Choroid plexus epithelial cell (primary cell): ENCODE results near the gene AREG.
"Not testable (repeated sequence)": the region's sequence is repeated elsewhere in the genome, so short reads cannot be mapped to it uniquely, and the experiment has no call there.

ENCODE experiments used
- DNase-seq: peaks from one replicate; pipeline ENCODE4 v3.0.0-alpha.2; 2010; ENCODE audit warnings: low read depth
- H3K4me3 ChIP-seq: 2 replicates; pipeline ENCODE4 v1.5.1; 2011; ENCODE audit warnings: low read depth, mild to moderate bottlenecking, control low read depth, low read length, moderate library complexity
- CTCF ChIP-seq: conservative IDR thresholded peaks from 2 replicates; pipeline ENCODE4 v1.5.1; 2011; ENCODE audit warnings: low read depth, mild to moderate bottlenecking, control low read depth, inconsistent platforms, low read length, moderate library complexity

The AREG gene, protein sequence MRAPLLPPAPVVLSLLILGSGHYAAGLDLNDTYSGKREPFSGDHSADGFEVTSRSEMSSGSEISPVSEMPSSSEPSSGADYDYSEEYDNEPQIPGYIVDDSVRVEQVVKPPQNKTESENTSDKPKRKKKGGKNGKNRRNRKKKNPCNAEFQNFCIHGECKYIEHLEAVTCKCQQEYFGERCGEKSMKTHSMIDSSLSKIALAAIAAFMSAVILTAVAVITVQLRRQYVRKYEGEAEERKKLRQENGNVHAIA

GRCh38 chr4:74444891-74445642, at the start of gene AREG:
Gene AREG, plus strand, starts transcription at chr4:74445136. Its CDS starts 210 bp downstream, at chr4:74445346.
- peak; percentile 78 for TF ChIP-seq CTCF
- H3K4me3 ChIP-seq = peak within 1 kb of the TSS; percentile 81
- DNase-seq = peak; percentile 96

- no peak overlapping the region for H3K4me3 ChIP-seq
- no peak for TF ChIP-seq CTCF
- DNase-seq = peak; percentile 67
Measured at GRCh38 chr4:74395633-74396032, 49.3 kb upstream of the AREG start.

GRCh38 chr4:74397748-74398426, 47.0 kb upstream of the AREG start:
- no peak overlapping the region for H3K4me3 ChIP-seq
- DNase-seq = no peak
- no peak for TF ChIP-seq CTCF

DNA sequence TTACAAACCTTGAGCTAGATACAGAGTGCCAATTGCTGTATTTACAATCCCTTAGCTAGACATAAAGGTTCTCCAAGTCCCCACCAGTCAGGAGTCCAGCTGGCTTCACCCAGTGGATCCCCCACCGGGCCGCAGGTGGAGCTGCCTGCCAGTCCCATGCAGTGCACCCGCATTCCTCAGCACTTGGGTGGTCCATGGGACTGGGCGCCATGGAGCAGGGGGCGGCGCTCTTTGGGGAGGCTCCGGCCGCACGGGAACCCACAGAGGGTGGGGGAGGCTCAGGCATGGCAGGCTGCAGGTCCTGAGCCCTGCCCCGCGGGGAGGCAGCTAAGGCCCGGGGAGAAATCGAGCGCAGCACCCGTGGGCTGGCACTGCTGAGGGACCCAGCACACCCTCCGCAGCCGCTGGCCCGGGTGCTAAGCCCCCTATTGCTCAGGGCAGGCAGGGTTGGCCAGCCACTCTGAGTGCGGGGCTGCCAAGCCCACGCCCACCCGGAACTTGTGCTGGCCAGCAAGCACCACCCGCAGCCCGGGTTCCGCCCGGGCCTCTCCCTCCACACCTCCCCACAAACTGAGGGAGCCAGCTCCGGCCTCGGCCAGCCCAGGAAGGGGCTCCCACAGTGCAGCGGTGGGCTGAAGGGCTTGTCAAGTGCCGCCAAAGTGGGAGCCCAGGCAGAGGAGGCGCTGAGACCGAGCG, 45.9 kb upstream of the AREG start:
- not testable (repeated sequence) for H3K4me3 ChIP-seq, DNase-seq

DNA sequence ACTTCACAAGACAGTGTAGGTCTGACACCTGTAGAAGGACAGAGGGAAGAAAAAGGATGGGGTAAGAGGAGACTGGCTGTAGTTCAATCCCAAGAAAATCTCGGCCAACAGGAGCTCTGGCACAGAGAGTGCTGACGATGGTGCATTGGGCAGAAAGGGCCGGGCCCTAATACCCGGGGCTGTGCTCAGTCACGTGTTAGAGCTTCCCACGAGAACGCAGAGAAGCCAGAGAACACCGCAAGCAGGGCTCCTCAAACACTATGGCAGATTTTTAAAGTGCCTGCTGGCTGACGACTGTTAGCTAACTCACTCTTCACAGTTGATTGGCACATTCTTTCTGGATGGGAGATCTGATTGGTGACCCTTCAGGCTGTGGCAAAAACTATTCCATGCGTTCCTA, 44.5 kb upstream of the AREG start:
- no peak for DNase-seq
- no peak overlapping the region for H3K4me3 ChIP-seq
- no peak for TF ChIP-seq CTCF

DNA sequence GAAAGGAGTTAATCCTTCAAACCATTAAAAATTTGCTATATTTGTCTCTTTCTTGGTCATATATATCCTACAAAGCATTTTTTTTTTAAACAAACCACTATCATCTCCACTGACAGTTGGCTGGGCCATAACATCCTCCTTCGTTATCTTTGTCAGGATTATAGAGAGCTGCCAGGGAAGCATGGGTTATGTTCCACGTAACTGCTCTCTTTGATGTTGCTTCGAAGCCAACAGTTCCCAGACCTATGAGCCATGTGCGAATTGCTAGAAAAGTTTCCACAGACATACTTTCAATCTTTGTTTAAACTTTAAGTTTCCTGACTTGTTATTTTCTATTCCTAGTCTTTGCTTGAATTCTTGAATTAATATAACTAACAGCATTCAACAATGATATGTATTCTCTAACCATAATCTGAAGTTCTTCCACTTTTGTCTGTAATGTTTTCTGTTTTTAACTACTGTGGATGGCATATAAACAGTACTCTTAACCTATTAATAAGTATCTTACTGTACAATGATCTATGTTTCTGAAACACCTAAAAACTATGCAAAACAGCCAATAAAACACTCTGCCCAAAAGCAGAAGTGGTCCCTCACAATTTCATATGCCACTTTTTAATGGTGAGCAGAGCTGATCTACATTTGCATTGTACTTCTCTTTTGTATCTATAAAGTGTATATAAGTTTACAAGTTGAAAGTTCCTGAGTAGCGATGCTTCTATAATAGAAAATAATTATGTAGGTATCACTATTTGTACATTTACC, 42.1 kb upstream of the AREG start:
- H3K4me3 ChIP-seq = no peak overlapping the region
- no peak for DNase-seq
- no peak for TF ChIP-seq CTCF
